PFSK-1 (cell line): ENCODE measurements around the gene PPP1R14B.

ENCODE experiments used
- REST ChIP-seq, 2 experiments: IDR thresholded peaks; 2 replicates each; pipeline versions ENCODE4 v1.6.1 to v1.8.0; 2011 to 2012; ENCODE audit warnings: low read depth in 2 of 2, low read length in 2 of 2, control low read depth in 1 of 2, inconsistent platforms in 1 of 2, mild to moderate bottlenecking in 1 of 2, moderate library complexity in 1 of 2; ENCODE audit not compliant: insufficient read depth in 1 of 2
- SIN3A ChIP-seq: IDR thresholded peaks from 2 replicates; pipeline ENCODE4 v1.6.1; 2012; ENCODE audit warnings: mild to moderate bottlenecking, low read length, moderate library complexity, borderline replicate concordance; ENCODE audit not compliant: insufficient read depth
- TAF1 ChIP-seq: IDR thresholded peaks from 2 replicates; pipeline ENCODE4 v1.6.1; 2012; ENCODE audit warnings: low read length, control low read depth, borderline replicate concordance; ENCODE audit not compliant: insufficient read depth

GRCh38 chr11:64244107-64244506 lies 2.6 kb downstream of the PPP1R14B start:
- no peak for TF ChIP-seq SIN3A
- TF ChIP-seq TAF1, result no peak
- no peak for TF ChIP-seq REST (IDR thresholded peaks at IDR 0.05; ENCODE audit: insufficient read depth in 1 of 2, low read depth in 2 of 2, low read length in 2 of 2)
